Measurements from ENCODE around the gene CEP128. TPM values are rescaled to one million over a fixed set of nuclear protein-coding genes. Genes with fewer than 3 reads are reported as not detected.

Gene CEP128
- total RNA-seq, 1 donor, result 12.2 TPM

GRCh38 chr14:80584744-80585505 lies 356.6 kb downstream of the CEP128 start:
- DNase-seq (ENCODE audit: low read depth), result no peak
- no peak for TF ChIP-seq CTCF (IDR thresholded peaks at IDR 0.05; ENCODE audit: insufficient read depth, low read length)
- H3K4me3 ChIP-seq (ENCODE audit: low read depth, low read length), result no peak overlapping the region

GRCh38 chr14:80577599-80577998 lies 363.9 kb downstream of the CEP128 start:
- H3K4me3 ChIP-seq (ENCODE audit: low read depth, low read length), result no peak overlapping the region
- TF ChIP-seq CTCF (IDR thresholded peaks at IDR 0.05; ENCODE audit: insufficient read depth, low read length), result no peak

GRCh38 chr14:80576401-80576800 lies 365.1 kb downstream of the CEP128 start:
- DNase-seq (ENCODE audit: low read depth), result no peak
- no peak for TF ChIP-seq CTCF (IDR thresholded peaks at IDR 0.05; ENCODE audit: insufficient read depth, low read length)

More at GRCh38 chr14:80577599-80577998, 363.9 kb downstream of the CEP128 start:
- DNase-seq (ENCODE audit: low read depth), result no peak

GRCh38 chr14:80575763-80576162 lies 365.8 kb downstream of the CEP128 start:
- no peak overlapping the region for H3K4me3 ChIP-seq (ENCODE audit: low read depth, low read length)
- no peak for TF ChIP-seq CTCF (IDR thresholded peaks at IDR 0.05; ENCODE audit: insufficient read depth, low read length)
- DNase-seq (ENCODE audit: low read depth), result no peak

More at GRCh38 chr14:80576401-80576800, 365.1 kb downstream of the CEP128 start:
- no peak overlapping the region for H3K4me3 ChIP-seq (ENCODE audit: low read depth, low read length)

GRCh38 chr14:80572666-80573065 lies 368.9 kb downstream of the CEP128 start:
- no peak for TF ChIP-seq CTCF (IDR thresholded peaks at IDR 0.05; ENCODE audit: insufficient read depth, low read length)
- H3K4me3 ChIP-seq (ENCODE audit: low read depth, low read length), result no peak overlapping the region
- no peak for DNase-seq (ENCODE audit: low read depth)

GRCh38 chr14:80570930-80571298 lies 370.6 kb downstream of the CEP128 start:
- DNase-seq (ENCODE audit: low read depth), result no peak
- TF ChIP-seq CTCF (IDR thresholded peaks at IDR 0.05; ENCODE audit: insufficient read depth, low read length), result no peak
- no peak overlapping the region for H3K4me3 ChIP-seq (ENCODE audit: low read depth, low read length)

Measured in fibroblast of the aortic adventitia (primary cell).